SH-SY5Y (cell line): ENCODE measurements around the gene PRR5.

Source experiments
- GATA2 ChIP-seq: IDR thresholded peaks from 2 replicates; pipeline ENCODE4 v1.6.1; 2011; ENCODE audit warnings: mild to moderate bottlenecking, low read depth, low read length
- GATA3 ChIP-seq: IDR thresholded peaks from 2 replicates; pipeline ENCODE4 v1.6.1; 2011; ENCODE audit warnings: low read depth, mild to moderate bottlenecking, low read length, moderate library complexity

GRCh38 chr22:44724859-44725258, 22.9 kb downstream of the PRR5 start:
- TF ChIP-seq GATA2 (no peak), GATA3 (no peak)
